Stimulated activated CD4-positive, alpha-beta T cell treated with anti-CD3 and anti-CD28 coated beads, Interleukin-1b, Interleukin-23, amount 100 ng/mL, for 24 hours (primary cell): ENCODE measurements around the gene ADORA1.
A peak's percentile ranks its signal among the peaks of the same experiment; 100 is the strongest.

Source experiments
- DNase-seq, 4 experiments: peaks; one replicate each; pipeline ENCODE4 v3.0.0-alpha.2; 2020; ENCODE audit warnings: low read depth in 4 of 4, low spot score in 1 of 4

ADORA1 gene

DNA sequence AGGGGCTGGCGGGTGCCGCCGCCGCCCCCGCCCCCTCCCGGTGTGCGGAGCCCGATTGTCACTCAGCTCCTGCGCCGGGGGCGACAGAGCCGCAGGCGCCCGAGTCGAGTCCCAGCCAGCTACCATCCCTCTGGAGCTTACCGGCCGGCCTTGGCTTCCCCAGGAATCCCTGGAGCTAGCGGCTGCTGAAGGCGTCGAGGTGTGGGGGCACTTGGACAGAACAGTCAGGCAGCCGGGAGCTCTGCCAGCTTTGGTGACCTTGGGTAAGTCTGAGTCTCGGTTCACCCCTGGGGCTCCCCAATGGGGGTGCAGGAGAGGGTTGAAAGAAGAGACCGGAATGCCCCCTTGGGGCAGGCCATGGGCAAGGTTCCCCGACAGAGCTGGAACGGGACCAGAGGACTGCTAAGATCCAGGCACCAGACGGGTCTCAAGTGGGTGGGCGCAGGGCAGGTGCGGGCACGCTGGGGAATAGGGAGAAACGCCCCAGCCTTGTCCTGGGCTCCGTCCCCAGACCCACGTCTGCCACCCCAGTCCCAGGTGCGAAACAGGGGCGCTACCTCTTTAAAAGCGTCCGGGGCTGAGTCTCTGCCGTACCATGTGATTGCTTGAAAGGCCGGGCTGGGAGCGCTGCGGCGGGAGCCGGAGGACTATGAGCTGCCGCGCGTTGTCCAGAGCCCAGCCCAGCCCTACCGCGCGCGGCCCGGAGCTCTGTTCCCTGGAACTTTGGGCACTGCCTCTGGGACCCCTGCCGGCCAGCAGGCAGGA, at the start of gene ADORA1:
Gene ADORA1, plus strand, starts transcription at position 61 of the 765 bp plus-strand sequence. CDS start 1,116 bp downstream, outside the sequence.
- no peak for DNase-seq

DNA sequence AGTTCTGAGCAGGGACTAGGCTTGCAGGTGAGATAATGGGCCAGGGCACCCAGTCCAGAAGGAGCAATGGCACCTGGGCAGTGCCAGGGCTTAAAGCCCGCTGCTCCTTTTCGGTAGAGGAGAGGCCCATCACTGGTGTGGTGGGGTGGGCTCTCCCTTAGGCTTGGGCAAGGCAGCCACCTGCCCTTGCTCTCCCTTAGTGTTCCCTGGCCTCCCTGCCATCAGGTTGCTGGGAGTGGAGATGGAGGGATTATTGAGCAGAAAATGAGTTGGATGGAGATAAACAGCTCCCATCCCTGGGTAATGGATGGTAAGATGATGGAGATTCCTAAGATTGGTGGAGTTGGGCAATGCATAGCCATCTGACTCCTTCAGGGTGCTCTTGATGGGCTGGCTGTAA, 49.6 kb upstream of the ADORA1 start:
- DNase-seq: no peak

DNA sequence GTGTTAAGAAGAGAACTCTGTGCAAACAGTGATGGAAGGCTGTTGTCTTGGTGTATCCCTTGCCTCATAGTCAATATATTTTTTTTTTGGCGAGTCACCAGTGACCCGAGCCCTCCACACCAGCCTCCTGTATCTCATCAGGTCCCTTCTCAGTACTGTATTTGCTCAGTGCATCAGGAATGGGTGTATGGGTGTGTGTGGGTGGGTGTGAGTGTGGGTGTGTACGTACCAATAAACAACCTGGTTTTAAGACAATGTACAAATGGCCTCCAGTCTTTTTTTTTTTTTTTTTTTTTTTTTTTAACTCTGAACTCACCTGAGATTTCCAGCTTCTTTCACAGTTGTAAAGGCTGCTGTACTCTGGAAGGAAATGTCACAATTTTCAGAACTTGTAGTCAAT, 49.0 kb upstream of the ADORA1 start:
- DNase-seq: no peak

DNA sequence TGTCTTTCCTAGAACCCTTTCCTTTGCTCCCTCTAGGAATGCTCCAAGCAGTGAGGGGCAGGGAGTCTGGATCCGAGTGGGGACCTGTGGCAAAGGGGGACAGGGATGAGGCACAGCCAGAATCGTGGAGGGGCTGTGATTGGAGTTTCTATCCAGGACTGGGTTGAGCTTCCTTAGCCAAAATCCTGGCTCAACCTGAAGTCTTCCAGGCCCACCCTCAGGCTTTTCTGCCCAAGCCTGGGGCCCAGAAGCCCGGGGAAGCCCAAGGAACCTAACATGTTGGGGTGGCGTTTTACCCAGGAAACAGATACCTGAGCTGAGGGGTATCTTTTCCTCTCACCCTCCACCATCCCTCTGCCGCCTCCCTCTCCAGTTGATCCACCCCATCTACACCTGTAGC, 47.1 kb upstream of the ADORA1 start:
- no peak for DNase-seq

DNA sequence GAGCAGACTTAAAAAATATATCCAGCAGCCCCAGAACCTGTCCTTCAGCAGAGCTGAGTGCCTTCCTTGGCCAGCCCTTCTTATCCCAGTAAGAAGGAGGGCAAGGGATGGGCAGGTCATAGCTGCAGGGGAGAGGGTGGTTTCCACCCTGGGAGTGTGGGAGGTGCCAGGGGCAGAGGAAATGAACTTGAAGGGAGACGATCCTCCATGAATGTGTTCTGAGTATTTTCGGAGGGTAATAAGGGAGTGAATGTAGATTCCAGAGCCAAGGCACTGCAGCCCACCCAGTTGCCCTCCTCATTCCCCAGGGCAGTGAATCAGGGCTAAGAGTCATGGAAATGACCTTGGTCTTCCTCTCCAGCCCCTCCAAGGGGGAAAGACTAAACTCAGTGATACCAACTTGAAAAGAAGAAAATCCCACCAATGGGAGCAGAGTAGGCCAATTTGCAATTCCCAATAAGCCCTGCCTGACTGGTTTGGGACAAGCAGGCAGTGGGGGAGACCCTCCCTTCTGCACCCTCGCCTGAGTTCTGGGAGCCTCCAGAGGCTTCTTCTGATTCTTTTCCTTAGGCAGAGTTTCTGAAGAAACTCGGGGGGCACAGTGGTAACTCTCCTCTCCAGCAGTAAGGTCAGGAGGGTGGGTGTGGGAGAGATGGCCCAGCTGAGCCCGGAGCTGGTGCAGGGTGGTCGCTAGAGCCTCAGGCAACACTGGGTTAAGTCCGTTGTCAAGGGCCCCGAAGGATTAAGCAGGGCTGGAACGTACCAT, 45.9 kb upstream of the ADORA1 start:
- DNase-seq: no peak

- DNase-seq: no peak
Observed at GRCh38 chr1:203082231-203082505, 45.4 kb upstream of the ADORA1 start.

GRCh38 chr1:203082571-203083462, 44.7 kb upstream of the ADORA1 start:
- no peak for DNase-seq

DNA sequence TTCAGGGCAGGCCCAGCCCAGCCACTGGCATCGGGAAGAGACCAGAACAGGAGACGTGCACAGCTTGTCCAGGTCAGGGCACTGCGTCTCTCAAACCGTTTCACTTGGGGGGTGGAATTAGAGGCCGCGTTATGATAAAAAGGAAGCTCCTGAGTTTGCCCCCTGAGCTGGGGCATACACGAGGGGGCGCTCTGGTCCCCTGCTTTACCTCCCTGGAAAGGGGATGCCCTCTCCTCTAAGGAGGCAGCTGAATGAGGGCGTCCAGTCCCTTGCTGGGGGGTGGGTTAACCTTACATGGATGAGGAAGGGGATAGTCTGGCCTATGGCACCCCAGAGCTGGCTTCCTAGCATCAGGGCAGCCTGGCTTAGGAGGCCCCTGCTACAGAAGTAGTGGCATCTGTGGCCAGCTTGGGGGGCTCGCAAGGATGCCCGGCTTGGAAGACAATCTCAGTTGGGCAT, 44.0 kb upstream of the ADORA1 start:
- DNase-seq: no peak

GRCh38 chr1:203084588-203085527, 42.7 kb upstream of the ADORA1 start:
- peak in 1 of 4 experiments; percentile 18 for DNase-seq

DNA sequence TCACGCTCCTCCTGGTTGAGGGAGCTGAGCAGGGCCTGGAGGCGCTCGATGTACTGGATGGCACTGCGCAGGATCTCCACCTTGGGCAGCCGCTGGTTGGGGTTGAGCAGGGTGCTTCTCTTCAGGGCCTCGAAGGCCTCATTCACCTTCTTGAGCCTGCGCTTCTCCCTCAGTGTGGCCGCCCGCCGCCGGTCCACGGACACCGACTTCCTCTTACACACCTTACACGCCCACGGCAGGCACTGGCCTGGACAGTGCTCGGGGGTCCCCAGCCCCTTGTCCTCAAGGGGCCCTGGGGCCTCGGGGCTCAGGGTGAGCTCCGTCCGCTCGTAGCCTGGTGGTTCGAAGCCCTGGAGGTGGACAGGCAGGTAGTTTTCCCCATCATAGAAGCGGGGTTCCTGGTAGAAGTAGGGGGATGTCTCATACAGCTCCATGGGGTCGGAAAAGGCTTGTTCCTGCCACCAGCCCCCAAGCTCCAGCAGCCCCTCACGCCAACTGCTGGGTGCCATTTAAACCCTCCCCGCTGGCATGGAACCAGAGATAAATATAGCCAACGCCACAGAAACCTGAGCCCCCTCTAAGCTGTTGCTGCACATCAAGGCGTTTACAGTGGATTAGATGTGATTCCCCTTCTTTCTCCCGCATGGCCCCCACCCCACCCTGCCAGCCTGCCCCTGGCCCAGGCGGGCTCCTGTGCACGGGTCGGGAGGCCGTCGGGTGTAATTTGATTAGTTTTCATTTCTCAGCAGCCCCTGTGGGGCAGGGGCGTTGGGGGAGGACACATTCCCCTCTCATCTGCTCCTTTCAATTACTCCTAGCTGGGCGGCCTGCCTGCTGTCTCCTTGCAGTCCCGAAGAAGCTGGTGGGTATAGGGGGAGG, 41.8 kb upstream of the ADORA1 start, which contains the start of gene MYOG:
Gene MYOG, minus strand, starts transcription at position 485 of the 879 bp plus-strand sequence. Its CDS starts 51 bp downstream, at position 434.
- DNase-seq: no peak

DNA sequence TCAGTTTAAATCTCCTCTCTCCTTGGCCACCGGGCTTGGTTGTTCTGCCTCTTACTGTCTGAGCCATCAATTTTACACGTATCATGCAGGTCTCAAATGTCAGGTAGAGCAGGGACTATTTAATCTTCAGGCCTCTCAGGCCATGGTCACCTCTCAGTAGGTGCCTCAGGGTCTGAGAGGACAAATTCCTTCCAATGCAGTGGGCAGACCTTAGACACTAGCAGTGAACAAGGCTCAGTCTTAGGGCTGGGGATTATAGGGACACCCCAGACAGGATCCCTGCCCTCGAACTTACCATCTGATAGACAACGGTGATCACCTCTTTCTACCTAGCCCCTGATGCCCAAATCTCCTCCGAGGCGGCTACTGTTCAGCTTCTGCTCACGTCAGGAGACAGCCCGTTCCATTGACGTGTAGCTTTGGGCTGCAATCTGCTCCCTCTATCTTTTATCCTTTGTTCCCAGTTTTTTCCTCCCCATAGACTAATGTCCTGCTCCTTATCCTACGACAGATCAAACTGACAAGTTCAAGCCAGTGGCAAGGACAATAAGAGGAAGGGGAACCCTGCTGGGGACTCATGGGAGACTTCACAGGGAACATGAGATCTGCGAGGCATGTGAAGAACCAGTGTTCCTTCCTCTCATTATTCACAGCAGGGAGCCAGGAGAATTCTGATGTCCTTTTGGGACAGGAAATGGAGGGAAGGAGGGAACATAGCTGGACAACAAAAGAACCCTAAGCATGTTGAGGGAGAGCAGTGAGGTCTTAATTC, 40.3 kb upstream of the ADORA1 start:
- DNase-seq: no peak

- DNase-seq: no peak
Observed at GRCh38 chr1:203088441-203088840, 39.1 kb upstream of the ADORA1 start.

DNA sequence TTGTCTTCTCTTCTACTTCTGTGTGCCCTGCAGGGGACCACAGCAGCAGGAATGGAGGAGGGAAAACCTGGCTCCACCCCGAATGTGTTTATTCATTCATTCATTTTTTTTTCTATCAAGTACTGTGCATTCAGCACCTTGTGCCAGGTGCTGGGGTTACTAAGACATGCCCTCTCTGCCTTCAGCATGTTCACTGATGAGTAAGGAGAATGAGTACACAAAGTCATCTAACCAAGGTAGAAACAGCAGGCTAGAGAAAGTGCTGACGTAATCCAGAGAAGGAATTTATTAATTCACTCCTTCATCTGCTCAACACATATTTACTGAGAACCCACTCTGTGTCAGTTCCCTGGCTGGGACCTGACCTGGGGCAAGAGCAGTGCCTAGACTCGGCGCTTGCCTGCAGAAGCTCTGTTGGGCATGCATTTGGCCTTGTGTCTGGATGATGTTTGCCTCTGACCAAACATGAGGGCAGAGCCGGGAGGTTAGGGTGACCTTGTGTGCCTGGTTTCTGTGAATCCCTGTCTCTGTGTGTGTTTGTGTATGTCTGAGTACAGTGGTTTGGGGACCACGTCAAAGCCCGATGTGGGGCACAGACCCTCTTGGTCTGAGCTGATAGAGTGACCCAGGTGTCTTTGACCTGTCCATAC, 38.4 kb upstream of the ADORA1 start:
- DNase-seq: no peak

DNA sequence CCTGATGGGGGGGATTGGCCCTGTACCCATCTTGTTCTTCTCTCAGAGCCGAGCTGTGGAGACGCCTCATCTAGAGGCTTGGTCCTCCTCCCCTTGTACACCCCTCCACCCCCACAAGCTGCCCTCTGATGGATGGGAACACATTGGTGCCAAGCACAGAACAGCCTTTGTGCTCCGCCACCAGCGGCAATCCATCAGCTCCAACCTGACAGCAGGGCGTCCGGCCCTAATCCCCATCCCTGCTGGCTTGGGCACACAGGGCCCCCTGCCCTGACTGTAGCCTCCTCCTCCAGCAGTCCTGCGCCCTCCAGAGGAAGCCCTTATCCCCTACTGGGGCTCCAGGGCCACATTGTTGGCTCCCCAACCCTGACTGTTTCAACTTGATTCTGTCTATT, 37.9 kb upstream of the ADORA1 start:
- DNase-seq: no peak

DNA sequence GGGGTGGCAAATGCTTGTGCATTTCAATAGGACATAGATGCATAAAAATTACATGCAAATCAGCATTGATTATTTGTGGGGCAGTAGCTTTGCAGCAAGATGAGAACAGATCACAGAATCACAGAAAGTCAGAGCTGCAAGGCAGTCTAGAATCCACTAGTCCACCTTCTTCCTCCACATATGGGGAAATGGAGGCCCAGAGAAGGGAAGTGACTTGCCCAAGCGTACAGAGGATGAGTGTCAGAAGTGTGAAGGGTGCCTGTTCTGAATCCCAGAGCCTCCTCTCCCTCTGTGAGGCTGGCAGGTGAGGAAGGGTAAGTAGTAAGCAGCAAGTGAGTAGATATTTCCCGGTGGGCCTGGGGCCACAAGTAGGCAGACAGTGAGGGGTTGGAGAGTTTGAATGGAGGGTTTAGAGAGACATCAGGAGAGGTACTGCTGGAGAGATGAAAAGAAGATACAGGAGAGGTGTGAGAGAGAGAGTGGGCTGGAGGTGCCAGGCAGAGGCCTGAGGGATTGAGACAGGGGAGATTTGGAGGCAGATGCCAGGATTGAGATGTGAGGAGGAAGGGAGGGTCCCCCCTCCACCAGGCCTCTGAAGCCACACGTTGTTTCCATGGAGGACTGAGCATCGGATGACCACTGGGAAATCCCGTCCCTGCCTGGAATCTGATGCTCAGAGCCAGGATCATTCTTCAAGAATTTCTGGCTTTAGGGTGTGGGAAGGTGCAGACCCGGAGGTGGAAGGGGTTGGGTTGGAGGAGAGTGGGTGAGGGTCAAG, 36.9 kb upstream of the ADORA1 start:
- DNase-seq: no peak

DNA sequence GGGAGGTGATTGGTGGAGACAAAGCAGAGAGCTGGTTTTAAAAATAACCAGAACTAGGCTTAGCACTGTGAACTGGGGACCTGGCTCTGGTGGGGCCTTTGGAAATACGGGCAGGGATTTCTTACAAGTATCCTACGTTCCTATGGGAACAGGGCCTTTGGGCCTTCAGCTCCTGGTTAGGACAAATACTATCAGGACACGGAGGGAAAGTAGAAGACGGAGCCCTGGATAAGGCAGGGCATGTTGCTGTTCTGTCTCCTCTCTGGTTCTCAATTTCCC, 36.4 kb upstream of the ADORA1 start:
- no peak for DNase-seq

GRCh38 chr1:203091761-203092330, 35.7 kb upstream of the ADORA1 start:
- no peak for DNase-seq
